GM21447 (cell line): ENCODE data around the gene CMPK1.

Source experiments
- ATAC-seq: cut with Tn5 transposase; IDR thresholded peaks from one replicate; pipeline ENCODE4 v1.9.1; 2021; ENCODE audit not compliant: unreplicated experiment

CMPK1 gene

GRCh38 chr1:47418681-47419325 is 85.2 kb downstream of the CMPK1 start:
- no peak for ATAC-seq

- ATAC-seq, result no peak
Observed at GRCh38 chr1:47420547-47420946, 87.0 kb downstream of the CMPK1 start.

GRCh38 chr1:47423872-47424271 is 90.3 kb downstream of the CMPK1 start:
- ATAC-seq, result no peak

- ATAC-seq, result no peak
Observed at GRCh38 chr1:47424336-47424982, 90.9 kb downstream of the CMPK1 start.
